Spleen (tissue), 11 donors: ENCODE measurements around the gene CDON. TPM values are rescaled to one million over a fixed set of nuclear protein-coding genes. Genes with fewer than 3 reads are reported as not detected.
A peak's percentile ranks its signal among the peaks of the same experiment; 100 is the strongest.

Experiments used
- DNase-seq: peaks from one replicate; pipeline ENCODE4 v3.0.0-alpha.2; 2020
- H3K27ac ChIP-seq, 8 donors: fragments of 200-600 bp; sonication (generic) in 7 of 8; 1 replicate in 4 of 8; 2 replicates in 4 of 8; pipeline versions ENCODE4 v1.5.0 to v1.8.0; 2016 to 2021; ENCODE audit warnings: inconsistent platforms in 4 of 8, mild to moderate bottlenecking in 4 of 8, moderate library complexity in 1 of 8
- H3K27me3 ChIP-seq, 7 donors: fragments of 200-600 bp; sonication (generic) in 6 of 7; replicated peaks in 1 of 7; 1 replicate in 4 of 7; 2 replicates in 3 of 7; pipeline versions ENCODE4 v1.5.0 to v1.8.0; 2016 to 2021; ENCODE audit warnings: inconsistent platforms in 3 of 7, mild to moderate bottlenecking in 1 of 7
- H3K36me3 ChIP-seq, 6 donors: fragments of 200-600 bp; sonication (generic) in 5 of 6; 1 replicate in 4 of 6; 2 replicates in 2 of 6; pipeline versions ENCODE4 v1.5.0 to v1.8.0; 2016 to 2021; ENCODE audit warnings: inconsistent platforms in 2 of 6
- H3K4me1 ChIP-seq, 6 donors: fragments of 200-600 bp; sonication (generic) in 5 of 6; 1 replicate in 3 of 6; 2 replicates in 3 of 6; pipeline versions ENCODE4 v1.5.0 to v1.8.0; 2016 to 2021; ENCODE audit warnings: inconsistent platforms in 3 of 6
- H3K4me3 ChIP-seq, 8 donors: fragments of 200-600 bp; sonication (generic) in 7 of 8; 1 replicate in 4 of 8; 2 replicates in 4 of 8; pipeline versions ENCODE4 v1.5.0 to v1.8.0; 2016 to 2021; ENCODE audit warnings: inconsistent platforms in 4 of 8, mild to moderate bottlenecking in 4 of 8, moderate library complexity in 2 of 8
- H3K9me3 ChIP-seq, 8 donors: fragments of 200-600 bp; sonication (generic) in 7 of 8; 1 replicate in 4 of 8; 2 replicates in 4 of 8; pipeline versions ENCODE4 v1.5.0 to v1.8.0; 2016 to 2021; ENCODE audit warnings: inconsistent platforms in 4 of 8
- POLR2A ChIP-seq, 3 donors: fragments of 450-650 bp; IDR thresholded peaks; one replicate each; pipeline ENCODE4 v1.5.1; 2017; ENCODE audit warnings: antibody characterized with exemption in 3 of 3, mild to moderate bottlenecking in 1 of 3
- POLR2AphosphoS5 ChIP-seq, 3 donors: sonication (generic); formaldehyde crosslinking; IDR thresholded peaks; one replicate each; pipeline ENCODE4 v1.5.1; 2017; ENCODE audit warnings: antibody characterized with exemption in 3 of 3
- WGBS, 5 donors: extraction: QIAGEN DNeasy Blood & Tissue Kit in 3 of 5; methylation state at CpG; one replicate each; pipeline versions ENCODE4 v1.1.5 to v1.1.7; 2013 to 2018; 5-methylcytosine and 5-hydroxymethylcytosine counted together
- intact Hi-C: fragments of 100-400 bp; cut with DNase I; formaldehyde crosslinking; loops from one replicate; pipeline ENCODE4 v1.15.0; 2023; ENCODE audit warnings: low total_unique reads
- polyA plus RNA-seq, 3 donors: library from polyadenylated mRNA; stranded (reverse); fragments of 200-250 nt; gene quantifications; one replicate each; pipeline ENCODE4 v1.2.1, GENCODE V29; 2013
- total RNA-seq, 7 donors: library from RNA; depleted of rRNA in 3 of 7; stranded (reverse); fragments of >200 nt in 3 of 7; fragmentation: NEBNext Ultra II Directional in 4 of 7; extraction: Animal tissue kit (Norgen Biotek cat#: 25700) in 4 of 7; gene quantifications; one replicate each; pipeline versions ENCODE4 v1.1.0 to v1.2.1, GENCODE V29; 2016 to 2021
- TF ChIP-seq, protein P1 (sequence below), 11 experiments: fragments of 200-600 bp in 7 of 11; fragments of 450-650 bp in 4 of 11; sonication (generic) in 4 of 11; IDR thresholded peaks in 8 of 11; conservative IDR thresholded peaks in 3 of 11; 1 replicate in 7 of 11; 2 replicates in 4 of 11; pipeline versions ENCODE4 v1.4.0 to v1.8.0; 2016 to 2021; ENCODE audit warnings: antibody characterized with exemption in 11 of 11, inconsistent platforms in 4 of 11, mild to moderate bottlenecking in 1 of 11
- donor health status: healthy with polysubstance abuse.
- donor health status: DM: no; HTN: no; CAD: no; lungs with moderate emphysema.
- donor health status: DM: no; HTN: no; CAD: no.
- donor health status: Bipolar disorder and iron deficiency.
- donor health status: healthy.
- donor health status: DM: no; HTN: no; CAD: no.
- donor health status: DM: yes; HTN: yes; CAD: no.

The CDON gene
- total and polyA plus RNA-seq, 10 donors: 0.30 to 5.3 (median 2.3) TPM

DNA sequence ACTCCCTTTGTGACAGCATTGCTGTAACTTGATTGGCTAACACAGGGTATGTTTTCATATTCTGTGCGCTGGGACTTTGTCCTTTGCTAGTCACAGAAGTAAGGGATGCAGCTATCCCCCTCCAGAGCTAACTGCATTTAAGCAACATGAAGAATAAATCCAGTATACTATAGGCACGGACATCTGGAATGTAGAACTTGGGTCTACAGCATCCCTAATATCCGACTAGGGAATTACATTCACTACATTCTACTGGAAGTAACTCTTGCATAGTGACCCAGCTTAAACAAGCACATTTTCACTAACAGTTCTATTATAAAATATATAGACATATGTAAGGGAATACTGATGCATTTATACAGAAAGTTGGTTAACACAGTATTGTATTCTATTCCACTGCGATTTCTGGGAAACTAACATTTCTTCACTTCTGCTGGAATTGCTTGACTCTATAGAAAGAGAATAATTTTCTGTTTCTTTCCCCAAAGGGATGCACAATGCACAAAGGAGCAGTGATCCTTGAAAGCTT lies 103.7 kb downstream of the CDON start:
- no peaks in the 10 kb centered on the region for H3K4me1 ChIP-seq
- no peak overlapping the region for H3K4me3 ChIP-seq
- peaks cover 0 to 24% (median 14%) of the 10 kb centered on the region in 8 donors for H3K9me3 ChIP-seq
- no peak for TF ChIP-seq POLR2A (IDR thresholded peaks at IDR 0.05)
- TF ChIP-seq, protein P1, sequence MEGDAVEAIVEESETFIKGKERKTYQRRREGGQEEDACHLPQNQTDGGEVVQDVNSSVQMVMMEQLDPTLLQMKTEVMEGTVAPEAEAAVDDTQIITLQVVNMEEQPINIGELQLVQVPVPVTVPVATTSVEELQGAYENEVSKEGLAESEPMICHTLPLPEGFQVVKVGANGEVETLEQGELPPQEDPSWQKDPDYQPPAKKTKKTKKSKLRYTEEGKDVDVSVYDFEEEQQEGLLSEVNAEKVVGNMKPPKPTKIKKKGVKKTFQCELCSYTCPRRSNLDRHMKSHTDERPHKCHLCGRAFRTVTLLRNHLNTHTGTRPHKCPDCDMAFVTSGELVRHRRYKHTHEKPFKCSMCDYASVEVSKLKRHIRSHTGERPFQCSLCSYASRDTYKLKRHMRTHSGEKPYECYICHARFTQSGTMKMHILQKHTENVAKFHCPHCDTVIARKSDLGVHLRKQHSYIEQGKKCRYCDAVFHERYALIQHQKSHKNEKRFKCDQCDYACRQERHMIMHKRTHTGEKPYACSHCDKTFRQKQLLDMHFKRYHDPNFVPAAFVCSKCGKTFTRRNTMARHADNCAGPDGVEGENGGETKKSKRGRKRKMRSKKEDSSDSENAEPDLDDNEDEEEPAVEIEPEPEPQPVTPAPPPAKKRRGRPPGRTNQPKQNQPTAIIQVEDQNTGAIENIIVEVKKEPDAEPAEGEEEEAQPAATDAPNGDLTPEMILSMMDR (IDR thresholded peaks at IDR 0.05 in 8 of 11, conservative IDR thresholded peaks at IDR 0.05 in 3 of 11): no peak
- 87 to 93% (median 88%) methylated on average over 4 of the region's 4 CpGs for WGBS, 5 donors
- H3K27ac ChIP-seq: no peak overlapping the region
- H3K36me3 ChIP-seq: no peaks in the 10 kb centered on the region
- H3K27me3 ChIP-seq: peaks cover 0 to 6% (median 0%) of the 10 kb centered on the region in 7 donors
- DNase-seq: no peak
- intact Hi-C loops: no loop called here

DNA sequence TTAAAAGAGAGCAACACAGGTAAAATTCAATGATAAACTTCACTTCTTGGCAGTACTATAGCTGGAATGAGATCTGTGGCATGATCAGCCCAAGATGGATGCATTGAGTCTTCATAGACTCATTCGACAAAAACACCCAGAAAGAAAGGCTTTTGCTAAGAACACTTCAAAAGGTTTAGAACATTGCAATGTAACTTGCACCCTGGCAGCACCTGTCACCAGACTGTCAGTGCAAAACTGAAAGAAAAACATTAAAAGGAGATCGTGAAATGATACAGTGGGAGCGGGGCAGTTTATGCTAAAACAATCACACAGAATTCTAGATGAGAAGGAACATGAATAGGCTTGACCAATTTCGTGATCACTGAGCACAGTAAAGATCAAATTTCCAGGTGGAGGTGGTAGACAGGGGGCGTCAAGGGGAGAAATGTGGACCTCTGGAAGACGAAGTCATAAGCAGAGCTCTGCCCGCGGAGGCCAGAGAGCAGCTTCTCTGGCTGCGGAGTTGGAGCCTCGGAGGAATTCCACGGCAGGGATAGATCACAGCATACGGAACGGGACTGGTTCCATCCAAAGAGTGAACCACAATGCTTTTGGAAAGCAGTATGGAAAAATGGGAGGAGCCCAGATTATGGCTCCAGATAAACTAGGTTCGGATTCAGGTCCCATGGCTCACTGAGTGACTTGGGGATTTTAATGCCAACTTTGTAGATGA lies 104.9 kb downstream of the CDON start:
- Histone ChIP-seq H3K27me3 (peaks cover 0 to 14% (median 0%) of the 10 kb centered on the region in 7 donors), H3K4me3 (no peak overlapping the region), H3K9me3 (peaks cover 0 to 13% (median 8%) of the 10 kb centered on the region in 8 donors), H3K36me3 (no peaks in the 10 kb centered on the region), H3K27ac (no peak overlapping the region), H3K4me1 (peaks cover 0 to 4% (median 0%) of the 10 kb centered on the region in 6 donors)
- TF ChIP-seq POLR2AphosphoS5 (IDR thresholded peaks at IDR 0.05) (no peak), POLR2A (IDR thresholded peaks at IDR 0.05) (no peak)
- TF ChIP-seq, protein P1 (IDR thresholded peaks at IDR 0.05 in 8 of 11, conservative IDR thresholded peaks at IDR 0.05 in 3 of 11): no peak
- DNase-seq: no peak
- intact Hi-C loops: no loop called here
- 82 to 88% (median 86%) methylated on average over 14 of the region's 14 CpGs for WGBS, 5 donors

DNA sequence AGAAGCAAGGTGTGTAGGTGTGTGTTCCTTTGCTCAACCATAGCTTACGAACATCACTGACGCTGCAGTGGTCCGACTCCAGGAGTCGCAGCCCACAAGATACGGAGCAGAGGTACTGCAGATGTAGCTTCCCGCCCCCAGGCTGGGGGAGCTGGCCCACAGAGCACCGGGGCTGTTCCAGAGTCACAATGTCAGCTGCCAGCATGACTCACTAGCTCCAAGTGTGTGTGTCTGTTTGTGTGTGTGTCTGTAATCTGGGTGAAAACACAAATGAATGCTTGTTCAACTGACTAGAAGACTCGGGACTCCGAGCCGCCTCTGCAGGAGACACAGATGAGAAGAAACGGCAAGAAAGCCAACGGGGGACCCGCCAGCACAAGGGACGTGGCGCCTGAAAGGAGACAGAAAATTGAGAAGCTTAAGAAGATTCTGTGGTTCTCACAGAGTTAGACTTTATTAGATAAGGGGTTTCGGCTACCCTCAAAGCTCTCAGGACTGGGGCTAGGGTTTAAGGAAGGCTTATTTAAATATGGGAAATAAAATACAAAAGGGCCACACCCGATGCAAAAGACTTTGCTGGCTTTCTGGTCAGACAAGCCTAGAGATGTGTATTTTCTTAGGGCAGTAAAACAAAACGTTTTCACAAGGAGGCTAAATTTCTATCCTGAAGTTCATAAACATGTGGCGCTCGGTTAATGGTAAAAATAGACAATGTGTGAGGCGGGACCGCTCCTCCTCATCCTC lies 106.1 kb downstream of the CDON start:
- Histone ChIP-seq H3K36me3 (no peaks in the 10 kb centered on the region), H3K4me3 (no peak overlapping the region), H3K27me3 (peaks cover 0 to 14% (median 0%) of the 10 kb centered on the region in 7 donors), H3K9me3 (peaks cover 0 to 1% (median 0%) of the 10 kb centered on the region in 8 donors), H3K27ac (no peak overlapping the region), H3K4me1 (peaks cover 0 to 4% (median 0%) of the 10 kb centered on the region in 6 donors)
- TF ChIP-seq POLR2AphosphoS5 (IDR thresholded peaks at IDR 0.05) (no peak), POLR2A (IDR thresholded peaks at IDR 0.05) (no peak)
- TF ChIP-seq, protein P1 (IDR thresholded peaks at IDR 0.05 in 8 of 11, conservative IDR thresholded peaks at IDR 0.05 in 3 of 11): no peak
- 85 to 91% (median 89%) methylated on average over 22 of the region's 22 CpGs for WGBS, 5 donors
- DNase-seq: peak; percentile 60
- intact Hi-C loops: no loop called here

DNA sequence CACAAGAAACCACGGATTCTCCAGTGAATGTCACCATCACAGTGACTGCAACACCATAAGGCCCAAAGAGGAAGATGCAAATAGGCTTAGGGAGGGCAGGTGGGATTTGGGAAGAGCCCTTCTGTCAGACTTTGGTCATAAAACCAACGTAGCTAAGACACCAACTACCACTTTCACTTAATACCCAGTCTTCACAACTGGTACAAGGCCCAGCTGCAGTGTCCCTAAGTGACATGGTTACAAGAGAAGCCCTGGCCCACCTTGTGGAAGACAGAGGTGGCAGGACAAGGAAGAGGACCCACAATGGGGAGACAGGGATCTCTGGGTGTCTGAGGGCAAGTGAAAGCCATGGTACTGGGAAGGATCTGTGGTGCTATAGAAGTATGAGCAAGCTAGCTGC lies 106.8 kb downstream of the CDON start:
- peaks cover 0 to 4% (median 0%) of the 10 kb centered on the region in 6 donors for H3K4me1 ChIP-seq
- no peaks in the 10 kb centered on the region for H3K36me3 ChIP-seq
- TF ChIP-seq POLR2AphosphoS5 (IDR thresholded peaks at IDR 0.05): no peak
- TF ChIP-seq POLR2A (IDR thresholded peaks at IDR 0.05): no peak
- TF ChIP-seq, protein P1 (IDR thresholded peaks at IDR 0.05 in 8 of 11, conservative IDR thresholded peaks at IDR 0.05 in 3 of 11): no peak
- DNase-seq: no peak
- 42 to 83% (median 76%) methylated on average over 2 of the region's 2 CpGs for WGBS, 5 donors
- H3K4me3 ChIP-seq: no peak overlapping the region
- H3K27ac ChIP-seq: no peak overlapping the region
- H3K9me3 ChIP-seq: no peaks in the 10 kb centered on the region
- intact Hi-C loops: no loop called here
- peaks cover 0 to 19% (median 0%) of the 10 kb centered on the region in 7 donors for H3K27me3 ChIP-seq
